ENCODE data around the gene NGFR.

The NGFR gene

DNA sequence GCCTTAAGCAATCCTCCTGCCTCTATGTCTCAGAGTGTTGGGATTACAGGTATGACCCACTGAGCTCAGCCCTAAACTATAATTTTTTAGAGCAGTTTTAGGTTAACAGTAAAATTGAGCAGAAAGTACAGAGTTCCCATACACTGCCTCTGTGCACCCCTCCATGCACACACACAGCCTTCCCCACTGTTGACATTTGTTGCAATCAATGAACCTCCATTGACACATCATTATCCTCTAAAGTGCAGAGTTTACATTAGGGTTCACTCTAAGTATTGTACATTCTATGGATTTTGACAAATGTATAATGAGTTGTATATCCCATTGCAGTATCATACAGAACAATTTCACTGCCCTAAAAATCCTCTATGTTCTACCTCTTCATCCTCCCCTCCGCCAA, 35.0 kb downstream of the NGFR start:
- H3K27me3 ChIP-seq (replicated peaks; ENCODE audit: control insufficient read depth, insufficient read depth, low read length) = no peaks in the 10 kb centered on the region
- no peak for TF ChIP-seq CTCF (IDR thresholded peaks at IDR 0.05; ENCODE audit: insufficient read depth, low read length, poor library complexity, severe bottlenecking)
- no peak for DNase-seq (ENCODE audit: extremely low read depth, insufficient read length)
- no peaks in the 10 kb centered on the region for H3K36me3 ChIP-seq (ENCODE audit: control insufficient read depth, insufficient read depth, low read length)
- H3K4me3 ChIP-seq (replicated peaks; ENCODE audit: low read depth, low read length) = no peak overlapping the region

DNA sequence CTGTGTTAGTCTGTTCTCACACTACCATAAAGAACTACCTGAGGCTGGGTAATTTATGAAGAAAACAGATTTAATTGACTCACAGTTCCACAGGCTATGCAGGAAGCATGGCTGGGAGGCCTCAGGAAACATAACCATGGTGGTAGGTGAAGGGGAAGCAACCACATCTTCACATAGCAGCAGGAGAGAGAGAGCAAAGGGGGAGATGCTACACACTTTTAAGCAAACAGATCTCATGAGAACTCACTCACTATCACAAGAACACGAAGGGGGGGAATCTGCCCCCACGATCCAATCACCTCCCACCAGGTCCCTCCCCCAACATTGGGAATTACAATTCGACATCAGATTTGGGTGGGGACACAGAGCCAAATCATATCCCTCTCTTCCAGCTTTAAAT, 48.8 kb downstream of the NGFR start:
- H3K36me3 ChIP-seq (ENCODE audit: control insufficient read depth, insufficient read depth, low read length) = no peaks in the 10 kb centered on the region
- TF ChIP-seq CTCF (IDR thresholded peaks at IDR 0.05; ENCODE audit: insufficient read depth, low read length, poor library complexity, severe bottlenecking) = no peak
- H3K4me3 ChIP-seq (replicated peaks; ENCODE audit: low read depth, low read length) = no peak overlapping the region
- DNase-seq (ENCODE audit: extremely low read depth, insufficient read length) = no peak
- H3K27me3 ChIP-seq (replicated peaks; ENCODE audit: control insufficient read depth, insufficient read depth, low read length) = no peaks in the 10 kb centered on the region; the same call in 1 of the 2 replicates

DNA sequence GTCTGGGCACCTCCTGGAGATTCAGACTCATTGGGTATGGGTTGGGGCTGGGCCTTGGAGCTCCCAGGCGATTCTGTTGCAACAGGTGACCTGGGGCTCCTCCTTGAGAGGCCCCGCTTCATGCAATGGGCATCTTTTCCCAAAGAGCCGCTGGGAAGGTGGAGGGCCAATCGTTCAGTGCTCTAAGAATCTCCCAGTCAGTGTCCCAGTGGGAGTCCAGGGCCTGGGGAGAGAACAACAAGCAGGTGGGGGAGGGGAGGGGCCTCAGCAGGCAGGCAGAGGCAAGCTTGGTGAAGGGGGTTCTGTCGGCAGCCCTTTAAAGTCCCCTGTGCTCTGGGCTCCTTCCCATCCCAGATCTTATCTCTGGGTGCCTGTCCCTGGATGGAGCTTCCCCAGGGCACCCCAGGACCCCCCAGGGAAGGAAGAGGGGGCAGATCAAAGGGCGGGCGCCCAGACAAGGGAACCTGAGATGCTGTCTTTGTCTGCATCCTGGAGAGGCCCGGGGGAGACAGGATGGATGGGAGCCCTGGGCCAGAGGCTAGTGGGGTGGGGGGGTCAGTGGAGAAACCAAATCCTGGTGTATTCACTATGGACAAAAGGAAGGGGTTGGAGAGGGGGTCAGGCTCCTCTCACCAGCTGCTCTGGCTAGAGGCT, 50.0 kb downstream of the NGFR start:
- DNase-seq (ENCODE audit: extremely low read depth, insufficient read length) = no peak
- no peak overlapping the region for H3K4me3 ChIP-seq (replicated peaks; ENCODE audit: low read depth, low read length)
- TF ChIP-seq CTCF (IDR thresholded peaks at IDR 0.05; ENCODE audit: insufficient read depth, low read length, poor library complexity, severe bottlenecking) = no peak
- H3K27me3 ChIP-seq (replicated peaks; ENCODE audit: control insufficient read depth, insufficient read depth, low read length) = no peaks in the 10 kb centered on the region; the same call in 1 of the 2 replicates
- H3K36me3 ChIP-seq (ENCODE audit: control insufficient read depth, insufficient read depth, low read length) = no peaks in the 10 kb centered on the region

DNA sequence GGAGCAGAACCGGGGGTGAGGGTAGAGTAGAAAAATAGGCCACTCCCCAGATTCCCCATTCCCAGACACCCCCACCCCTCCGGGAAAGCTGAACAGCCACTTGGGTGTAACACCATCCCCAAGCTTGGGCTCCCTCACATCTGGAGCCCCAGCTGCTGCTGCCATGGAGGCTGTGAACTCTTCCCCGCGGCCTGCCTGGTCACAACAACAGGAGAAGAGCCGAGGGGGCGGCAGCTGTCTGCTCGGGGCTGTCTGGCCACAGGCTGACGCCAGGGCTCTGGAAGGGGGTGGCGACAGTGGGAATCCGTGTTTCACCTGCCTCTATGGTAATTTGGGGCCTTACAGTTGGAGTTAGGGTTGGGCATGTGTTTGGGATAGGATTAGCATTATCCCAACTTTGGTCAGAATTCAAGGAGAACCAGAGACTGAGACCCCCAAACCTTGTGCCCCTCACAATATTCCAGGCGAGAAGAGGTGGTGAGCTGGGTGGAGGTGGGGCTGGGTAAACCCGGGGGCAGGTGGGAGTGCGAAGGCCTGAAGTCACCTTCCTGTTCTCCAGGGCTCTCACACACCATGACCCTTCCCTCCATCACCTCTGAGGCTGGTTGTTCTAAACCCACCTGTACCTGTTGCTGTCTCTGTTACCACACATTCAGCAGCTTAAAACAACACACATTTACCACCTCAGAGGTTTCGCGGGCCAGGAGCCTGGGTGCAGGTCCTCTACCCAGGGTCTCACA, 50.9 kb downstream of the NGFR start:
- TF ChIP-seq CTCF (IDR thresholded peaks at IDR 0.05; ENCODE audit: insufficient read depth, low read length, poor library complexity, severe bottlenecking) = no peak
- no peaks in the 10 kb centered on the region; the same call in 1 of the 2 replicates for H3K27me3 ChIP-seq (replicated peaks; ENCODE audit: control insufficient read depth, insufficient read depth, low read length)
- H3K36me3 ChIP-seq (ENCODE audit: control insufficient read depth, insufficient read depth, low read length) = no peaks in the 10 kb centered on the region
- no peak overlapping the region for H3K4me3 ChIP-seq (replicated peaks; ENCODE audit: low read depth, low read length)
- DNase-seq (ENCODE audit: extremely low read depth, insufficient read length) = no peak

- H3K4me3 ChIP-seq (replicated peaks; ENCODE audit: low read depth, low read length) = no peak overlapping the region
- H3K27me3 ChIP-seq (replicated peaks; ENCODE audit: control insufficient read depth, insufficient read depth, low read length) = no peaks in the 10 kb centered on the region; the same call in 1 of the 2 replicates
- no peak for TF ChIP-seq CTCF (IDR thresholded peaks at IDR 0.05; ENCODE audit: insufficient read depth, low read length, poor library complexity, severe bottlenecking)
- no peak for DNase-seq (ENCODE audit: extremely low read depth, insufficient read length)
- H3K36me3 ChIP-seq (ENCODE audit: control insufficient read depth, insufficient read depth, low read length) = no peaks in the 10 kb centered on the region
Observed at GRCh38 chr17:49546546-49547535, 51.7 kb downstream of the NGFR start.
